WTC11 (cell line): ENCODE data around the gene BSN. TPM values are rescaled to one million over a fixed set of nuclear protein-coding genes. Genes with fewer than 3 reads are reported as not detected.

Source experiments
- ATAC-seq: fragments of 200-7000 bp; cut with Tn5 transposase; 2 replicates; pipeline ENCODE4 v1.10.0; 2021; ENCODE audit warnings: mild to moderate bottlenecking, moderate library complexity
- CTCF ChIA-PET: fragments of 300-600 bp; sonication (Branson Sonifier 250); formaldehyde crosslinking; loops from one replicate; lab custom pipeline; 2021; ENCODE audit warnings: antibody characterized with exemption; lab: Charles Lee
- POLR2A ChIA-PET: fragments of 350-600 bp; sonication (Branson Sonifier 250); formaldehyde crosslinking; loops from one replicate; lab custom pipeline; 2021; ENCODE audit warnings: antibody characterized with exemption; lab: Charles Lee
- DNase-seq: peaks from one replicate; pipeline ENCODE4 v3.0.0; 2021; ENCODE audit warnings: low spot score
- H3K27ac Mint-ChIP-seq: 2 replicates; pipeline ENCODE4 v1.8.0; 2021; ENCODE audit warnings: mixed read lengths
- H3K27me3 Mint-ChIP-seq: 2 replicates; pipeline ENCODE4 v1.8.0; 2021; ENCODE audit warnings: low read depth, mild to moderate bottlenecking, moderate library complexity, mixed read lengths
- H3K36me3 Mint-ChIP-seq: 2 replicates; pipeline ENCODE4 v1.8.0; 2021; ENCODE audit warnings: mixed read lengths
- H3K4me1 Mint-ChIP-seq: 2 replicates; pipeline ENCODE4 v1.8.0; 2022; ENCODE audit warnings: mixed read lengths
- H3K4me3 Mint-ChIP-seq: 2 replicates; pipeline ENCODE4 v1.8.0; 2021; ENCODE audit warnings: mild to moderate bottlenecking, moderate library complexity, mixed read lengths
- H3K9me3 Mint-ChIP-seq: 2 replicates; pipeline ENCODE4 v1.8.0; 2021; ENCODE audit warnings: mixed read lengths
- ATF1 ChIP-seq: sonication (generic); formaldehyde crosslinking; IDR thresholded peaks from 2 replicates; pipeline ENCODE4 v1.8.1; 2023; ENCODE audit warnings: mild to moderate bottlenecking, moderate library complexity, missing genetic modification reagents
- ATF3 ChIP-seq: sonication (generic); formaldehyde crosslinking; conservative IDR thresholded peaks from 2 replicates; pipeline ENCODE4 v1.8.1; 2022; ENCODE audit warnings: mild to moderate bottlenecking, missing genetic modification reagents
- ELF4 ChIP-seq: sonication (generic); formaldehyde crosslinking; IDR thresholded peaks from 2 replicates; pipeline ENCODE4 v1.8.1; 2022; ENCODE audit warnings: low read depth, mild to moderate bottlenecking, moderate library complexity, missing genetic modification reagents
- ESRRA ChIP-seq: sonication (generic); formaldehyde crosslinking; IDR thresholded peaks from 2 replicates; pipeline ENCODE4 v1.8.1; 2022; ENCODE audit warnings: mild to moderate bottlenecking, missing genetic modification reagents, borderline replicate concordance
- FOXJ3 ChIP-seq: sonication (generic); formaldehyde crosslinking; IDR thresholded peaks from 2 replicates; pipeline ENCODE4 v1.9.0; 2021; ENCODE audit warnings: missing genetic modification reagents, mild to moderate bottlenecking, borderline replicate concordance
- FOXP4 ChIP-seq: sonication (generic); formaldehyde crosslinking; IDR thresholded peaks from 2 replicates; pipeline ENCODE4 v1.8.0; 2022; ENCODE audit warnings: mild to moderate bottlenecking, missing genetic modification reagents
- JAZF1 ChIP-seq: fragments of 250-450 bp; sonication (Bioruptor Pico); IDR thresholded peaks from 2 replicates; pipeline ENCODE4 v1.9.0; 2021; ENCODE audit warnings: moderate library complexity, mild to moderate bottlenecking, inconsistent platforms
- JUN ChIP-seq: sonication (generic); formaldehyde crosslinking; IDR thresholded peaks from 2 replicates; pipeline ENCODE4 v1.8.0; 2023; ENCODE audit warnings: mild to moderate bottlenecking, missing genetic modification reagents
- MYBL2 ChIP-seq: sonication (generic); formaldehyde crosslinking; IDR thresholded peaks from 2 replicates; pipeline ENCODE4 v1.8.1; 2023; ENCODE audit warnings: mild to moderate bottlenecking, moderate library complexity, missing genetic modification reagents
- NFE2L1 ChIP-seq: sonication (generic); formaldehyde crosslinking; IDR thresholded peaks from 2 replicates; pipeline ENCODE4 v1.8.1; 2023; ENCODE audit warnings: missing genetic modification reagents
- NR2C2 ChIP-seq: sonication (generic); formaldehyde crosslinking; IDR thresholded peaks from 2 replicates; pipeline ENCODE4 v1.8.0; 2022; ENCODE audit warnings: mild to moderate bottlenecking, missing genetic modification reagents
- OVOL2 ChIP-seq: fragments of 250-450 bp; sonication (Bioruptor Pico); IDR thresholded peaks from 2 replicates; pipeline ENCODE4 v1.9.0; 2021; ENCODE audit warnings: mild to moderate bottlenecking, borderline replicate concordance
- RELA ChIP-seq: sonication (generic); formaldehyde crosslinking; IDR thresholded peaks from 2 replicates; pipeline ENCODE4 v1.8.1; 2022; ENCODE audit warnings: missing genetic modification reagents, mild to moderate bottlenecking, borderline replicate concordance
- SP1 ChIP-seq: sonication (generic); formaldehyde crosslinking; conservative IDR thresholded peaks from 2 replicates; pipeline ENCODE4 v1.8.1; 2022; ENCODE audit warnings: missing genetic modification reagents
- ZMAT4 ChIP-seq: fragments of 250-450 bp; sonication (Bioruptor Pico); IDR thresholded peaks from 2 replicates; pipeline ENCODE4 v1.9.0; 2021; ENCODE audit warnings: mild to moderate bottlenecking
- ZNF138 ChIP-seq: sonication (generic); formaldehyde crosslinking; conservative IDR thresholded peaks from 2 replicates; pipeline ENCODE4 v1.8.1; 2022; ENCODE audit warnings: mild to moderate bottlenecking, moderate library complexity, missing genetic modification reagents
- ZNF263 ChIP-seq: sonication (generic); formaldehyde crosslinking; IDR thresholded peaks from 2 replicates; pipeline ENCODE4 v1.8.1; 2022; ENCODE audit warnings: low read depth, mild to moderate bottlenecking, moderate library complexity, missing genetic modification reagents
- ZNF512 ChIP-seq: sonication (generic); formaldehyde crosslinking; IDR thresholded peaks from 2 replicates; pipeline ENCODE4 v1.8.1; 2022; ENCODE audit warnings: missing genetic modification reagents, borderline replicate concordance
- total RNA-seq: library from RNA; stranded (reverse); gene quantifications from 3 replicates; pipeline ENCODE4 v1.2.3, GENCODE V29; 2021
- TF ChIP-seq, protein P1 (sequence below): sonication (generic); formaldehyde crosslinking; IDR thresholded peaks from 2 replicates; pipeline ENCODE4 v1.8.0; 2023; ENCODE audit warnings: missing genetic modification reagents, mild to moderate bottlenecking, borderline replicate concordance
- TF ChIP-seq, protein P2 (sequence below): fragments of 250-450 bp; sonication (Bioruptor Pico); IDR thresholded peaks from 2 replicates; pipeline ENCODE4 v1.9.0; 2021; ENCODE audit warnings: mild to moderate bottlenecking, borderline replicate concordance
- TF ChIP-seq, protein P3 (sequence below): fragments of 250-450 bp; sonication (Bioruptor Pico); IDR thresholded peaks from 2 replicates; pipeline ENCODE4 v1.8.0; 2021; ENCODE audit warnings: mild to moderate bottlenecking

BSN gene
- total RNA-seq, 1 experiment from 2014 or later = 2.8 TPM

- TF ChIP-seq, protein P1, sequence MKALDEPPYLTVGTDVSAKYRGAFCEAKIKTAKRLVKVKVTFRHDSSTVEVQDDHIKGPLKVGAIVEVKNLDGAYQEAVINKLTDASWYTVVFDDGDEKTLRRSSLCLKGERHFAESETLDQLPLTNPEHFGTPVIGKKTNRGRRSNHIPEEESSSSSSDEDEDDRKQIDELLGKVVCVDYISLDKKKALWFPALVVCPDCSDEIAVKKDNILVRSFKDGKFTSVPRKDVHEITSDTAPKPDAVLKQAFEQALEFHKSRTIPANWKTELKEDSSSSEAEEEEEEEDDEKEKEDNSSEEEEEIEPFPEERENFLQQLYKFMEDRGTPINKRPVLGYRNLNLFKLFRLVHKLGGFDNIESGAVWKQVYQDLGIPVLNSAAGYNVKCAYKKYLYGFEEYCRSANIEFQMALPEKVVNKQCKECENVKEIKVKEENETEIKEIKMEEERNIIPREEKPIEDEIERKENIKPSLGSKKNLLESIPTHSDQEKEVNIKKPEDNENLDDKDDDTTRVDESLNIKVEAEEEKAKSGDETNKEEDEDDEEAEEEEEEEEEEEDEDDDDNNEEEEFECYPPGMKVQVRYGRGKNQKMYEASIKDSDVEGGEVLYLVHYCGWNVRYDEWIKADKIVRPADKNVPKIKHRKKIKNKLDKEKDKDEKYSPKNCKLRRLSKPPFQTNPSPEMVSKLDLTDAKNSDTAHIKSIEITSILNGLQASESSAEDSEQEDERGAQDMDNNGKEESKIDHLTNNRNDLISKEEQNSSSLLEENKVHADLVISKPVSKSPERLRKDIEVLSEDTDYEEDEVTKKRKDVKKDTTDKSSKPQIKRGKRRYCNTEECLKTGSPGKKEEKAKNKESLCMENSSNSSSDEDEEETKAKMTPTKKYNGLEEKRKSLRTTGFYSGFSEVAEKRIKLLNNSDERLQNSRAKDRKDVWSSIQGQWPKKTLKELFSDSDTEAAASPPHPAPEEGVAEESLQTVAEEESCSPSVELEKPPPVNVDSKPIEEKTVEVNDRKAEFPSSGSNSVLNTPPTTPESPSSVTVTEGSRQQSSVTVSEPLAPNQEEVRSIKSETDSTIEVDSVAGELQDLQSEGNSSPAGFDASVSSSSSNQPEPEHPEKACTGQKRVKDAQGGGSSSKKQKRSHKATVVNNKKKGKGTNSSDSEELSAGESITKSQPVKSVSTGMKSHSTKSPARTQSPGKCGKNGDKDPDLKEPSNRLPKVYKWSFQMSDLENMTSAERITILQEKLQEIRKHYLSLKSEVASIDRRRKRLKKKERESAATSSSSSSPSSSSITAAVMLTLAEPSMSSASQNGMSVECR (CRISPR knock-in tag) = no peak
- TF ChIP-seq JUN (CRISPR knock-in tag) (no peak), NFE2L1 (CRISPR knock-in tag) (no peak), FOXJ3 (CRISPR knock-in tag) (no peak), ATF3 (CRISPR knock-in tag) (no peak), NR2C2 (CRISPR knock-in tag) (no peak), JAZF1 (CRISPR knock-in tag) (no peak), ZNF263 (no peak), FOXP4 (CRISPR knock-in tag) (no peak), ESRRA (no peak), ATF1 (CRISPR knock-in tag) (no peak), OVOL2 (CRISPR knock-in tag) (no peak)
- TF ChIP-seq, protein P2, sequence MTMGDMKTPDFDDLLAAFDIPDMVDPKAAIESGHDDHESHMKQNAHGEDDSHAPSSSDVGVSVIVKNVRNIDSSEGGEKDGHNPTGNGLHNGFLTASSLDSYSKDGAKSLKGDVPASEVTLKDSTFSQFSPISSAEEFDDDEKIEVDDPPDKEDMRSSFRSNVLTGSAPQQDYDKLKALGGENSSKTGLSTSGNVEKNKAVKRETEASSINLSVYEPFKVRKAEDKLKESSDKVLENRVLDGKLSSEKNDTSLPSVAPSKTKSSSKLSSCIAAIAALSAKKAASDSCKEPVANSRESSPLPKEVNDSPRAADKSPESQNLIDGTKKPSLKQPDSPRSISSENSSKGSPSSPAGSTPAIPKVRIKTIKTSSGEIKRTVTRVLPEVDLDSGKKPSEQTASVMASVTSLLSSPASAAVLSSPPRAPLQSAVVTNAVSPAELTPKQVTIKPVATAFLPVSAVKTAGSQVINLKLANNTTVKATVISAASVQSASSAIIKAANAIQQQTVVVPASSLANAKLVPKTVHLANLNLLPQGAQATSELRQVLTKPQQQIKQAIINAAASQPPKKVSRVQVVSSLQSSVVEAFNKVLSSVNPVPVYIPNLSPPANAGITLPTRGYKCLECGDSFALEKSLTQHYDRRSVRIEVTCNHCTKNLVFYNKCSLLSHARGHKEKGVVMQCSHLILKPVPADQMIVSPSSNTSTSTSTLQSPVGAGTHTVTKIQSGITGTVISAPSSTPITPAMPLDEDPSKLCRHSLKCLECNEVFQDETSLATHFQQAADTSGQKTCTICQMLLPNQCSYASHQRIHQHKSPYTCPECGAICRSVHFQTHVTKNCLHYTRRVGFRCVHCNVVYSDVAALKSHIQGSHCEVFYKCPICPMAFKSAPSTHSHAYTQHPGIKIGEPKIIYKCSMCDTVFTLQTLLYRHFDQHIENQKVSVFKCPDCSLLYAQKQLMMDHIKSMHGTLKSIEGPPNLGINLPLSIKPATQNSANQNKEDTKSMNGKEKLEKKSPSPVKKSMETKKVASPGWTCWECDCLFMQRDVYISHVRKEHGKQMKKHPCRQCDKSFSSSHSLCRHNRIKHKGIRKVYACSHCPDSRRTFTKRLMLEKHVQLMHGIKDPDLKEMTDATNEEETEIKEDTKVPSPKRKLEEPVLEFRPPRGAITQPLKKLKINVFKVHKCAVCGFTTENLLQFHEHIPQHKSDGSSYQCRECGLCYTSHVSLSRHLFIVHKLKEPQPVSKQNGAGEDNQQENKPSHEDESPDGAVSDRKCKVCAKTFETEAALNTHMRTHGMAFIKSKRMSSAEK (CRISPR knock-in tag) = no peak
- TF ChIP-seq, protein P3, sequence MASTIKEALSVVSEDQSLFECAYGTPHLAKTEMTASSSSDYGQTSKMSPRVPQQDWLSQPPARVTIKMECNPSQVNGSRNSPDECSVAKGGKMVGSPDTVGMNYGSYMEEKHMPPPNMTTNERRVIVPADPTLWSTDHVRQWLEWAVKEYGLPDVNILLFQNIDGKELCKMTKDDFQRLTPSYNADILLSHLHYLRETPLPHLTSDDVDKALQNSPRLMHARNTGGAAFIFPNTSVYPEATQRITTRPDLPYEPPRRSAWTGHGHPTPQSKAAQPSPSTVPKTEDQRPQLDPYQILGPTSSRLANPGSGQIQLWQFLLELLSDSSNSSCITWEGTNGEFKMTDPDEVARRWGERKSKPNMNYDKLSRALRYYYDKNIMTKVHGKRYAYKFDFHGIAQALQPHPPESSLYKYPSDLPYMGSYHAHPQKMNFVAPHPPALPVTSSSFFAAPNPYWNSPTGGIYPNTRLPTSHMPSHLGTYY (CRISPR knock-in tag) = no peak
These were observed 65.4 kb downstream of the BSN start (continued) for GRCh38 chr3:49619649-49620048.

DNA sequence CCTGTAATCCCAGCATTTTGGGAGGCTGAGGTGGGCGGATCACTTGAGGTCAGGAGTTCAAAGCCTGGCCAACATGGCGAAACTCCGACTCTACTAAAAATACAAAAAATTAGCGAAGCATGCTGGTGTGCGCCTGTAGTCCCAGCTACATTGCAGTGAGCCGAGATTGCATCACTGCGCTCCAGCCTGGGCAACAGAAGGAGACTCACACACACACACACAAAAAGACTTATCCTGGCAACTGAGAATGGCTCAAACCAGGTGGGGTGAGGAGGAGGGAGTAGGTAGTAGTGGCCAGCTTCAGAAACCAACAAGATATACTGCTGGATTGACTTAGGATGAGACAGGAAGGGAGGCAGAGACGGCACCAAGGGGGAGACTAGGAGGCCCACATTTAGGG, 66.5 kb downstream of the BSN start:
- ATAC-seq (no peak), DNase-seq (no peak)
- Mint-ChIP-seq H3K27me3 (no peaks in the 10 kb centered on the region), H3K4me3 (no peak overlapping the region), H3K36me3 (no peaks in the 10 kb centered on the region), H3K27ac (no peak overlapping the region), H3K9me3 (no peaks in the 10 kb centered on the region), H3K4me1 (peaks cover 10% of the 10 kb centered on the region)
- CTCF ChIA-PET = interaction anchor here (2.1 kb wide), 1 partner anchor 81 kb away, joined by 4 read pairs; no protein-coding TSS in a partner anchor
- POLR2A ChIA-PET = no interaction called here
- TF ChIP-seq ELF4 (CRISPR knock-in tag) (no peak), MYBL2 (CRISPR knock-in tag) (no peak), ZNF512 (CRISPR knock-in tag) (no peak), SP1 (no peak), ZMAT4 (CRISPR knock-in tag) (no peak), RELA (CRISPR knock-in tag) (no peak), NR2C2 (CRISPR knock-in tag) (no peak), ZNF138 (CRISPR knock-in tag) (no peak)
